Body of pancreas (tissue), 4 donors: ENCODE results near the gene NEU4.

ENCODE experiments used
- POLR2A ChIP-seq, 3 donors: fragments of 450-650 bp; IDR thresholded peaks; one replicate each; pipeline ENCODE4 v1.6.1; 2016; ENCODE audit warnings: antibody characterized with exemption in 3 of 3, mild to moderate bottlenecking in 2 of 3
- TF ChIP-seq, protein P1 (sequence below), 7 experiments: fragments of 450-650 bp in 4 of 7; fragments of 200-600 bp in 3 of 7; sonication (generic) in 3 of 7; IDR thresholded peaks; one replicate each; pipeline ENCODE4 v1.5.1; 2016 to 2019; ENCODE audit warnings: antibody characterized with exemption in 7 of 7

DNA sequence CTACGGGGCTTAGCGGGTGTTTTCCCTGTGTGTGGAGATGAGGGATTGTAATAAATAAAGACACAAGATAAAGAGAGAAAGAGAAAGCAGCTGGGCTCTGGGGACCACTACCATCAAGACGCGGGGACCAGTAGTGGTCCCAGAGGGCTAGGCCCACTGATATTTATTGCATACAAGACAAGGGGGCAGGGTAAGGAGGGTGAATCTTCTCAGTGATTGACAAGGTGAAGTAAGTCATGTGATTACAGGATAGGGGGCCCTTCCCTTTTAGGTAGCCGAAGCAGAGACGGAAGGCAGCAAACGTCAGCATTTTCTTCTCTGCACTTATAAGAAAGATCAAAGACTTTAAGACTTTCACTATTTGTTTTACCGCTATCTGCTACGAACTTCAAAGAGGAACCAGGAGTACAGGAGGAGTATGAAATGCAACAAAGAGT is 36.9 kb upstream of the NEU4 start:
- TF ChIP-seq, protein P1, sequence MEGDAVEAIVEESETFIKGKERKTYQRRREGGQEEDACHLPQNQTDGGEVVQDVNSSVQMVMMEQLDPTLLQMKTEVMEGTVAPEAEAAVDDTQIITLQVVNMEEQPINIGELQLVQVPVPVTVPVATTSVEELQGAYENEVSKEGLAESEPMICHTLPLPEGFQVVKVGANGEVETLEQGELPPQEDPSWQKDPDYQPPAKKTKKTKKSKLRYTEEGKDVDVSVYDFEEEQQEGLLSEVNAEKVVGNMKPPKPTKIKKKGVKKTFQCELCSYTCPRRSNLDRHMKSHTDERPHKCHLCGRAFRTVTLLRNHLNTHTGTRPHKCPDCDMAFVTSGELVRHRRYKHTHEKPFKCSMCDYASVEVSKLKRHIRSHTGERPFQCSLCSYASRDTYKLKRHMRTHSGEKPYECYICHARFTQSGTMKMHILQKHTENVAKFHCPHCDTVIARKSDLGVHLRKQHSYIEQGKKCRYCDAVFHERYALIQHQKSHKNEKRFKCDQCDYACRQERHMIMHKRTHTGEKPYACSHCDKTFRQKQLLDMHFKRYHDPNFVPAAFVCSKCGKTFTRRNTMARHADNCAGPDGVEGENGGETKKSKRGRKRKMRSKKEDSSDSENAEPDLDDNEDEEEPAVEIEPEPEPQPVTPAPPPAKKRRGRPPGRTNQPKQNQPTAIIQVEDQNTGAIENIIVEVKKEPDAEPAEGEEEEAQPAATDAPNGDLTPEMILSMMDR (IDR thresholded peaks at IDR 0.05): no peak
- no peak for TF ChIP-seq POLR2A (IDR thresholded peaks at IDR 0.05)
